GM19099 (cell line): ENCODE measurements around the gene ENPP5.
A peak's percentile ranks its signal among the peaks of the same experiment; 100 is the strongest.

Source experiments
- POLR2A ChIP-seq: IDR thresholded peaks from 3 replicates; pipeline ENCODE4 v1.6.1; 2011; ENCODE audit warnings: low read depth; ENCODE audit not compliant: insufficient read length; ENCODE audit errors: extremely low read depth

Gene ENPP5

DNA sequence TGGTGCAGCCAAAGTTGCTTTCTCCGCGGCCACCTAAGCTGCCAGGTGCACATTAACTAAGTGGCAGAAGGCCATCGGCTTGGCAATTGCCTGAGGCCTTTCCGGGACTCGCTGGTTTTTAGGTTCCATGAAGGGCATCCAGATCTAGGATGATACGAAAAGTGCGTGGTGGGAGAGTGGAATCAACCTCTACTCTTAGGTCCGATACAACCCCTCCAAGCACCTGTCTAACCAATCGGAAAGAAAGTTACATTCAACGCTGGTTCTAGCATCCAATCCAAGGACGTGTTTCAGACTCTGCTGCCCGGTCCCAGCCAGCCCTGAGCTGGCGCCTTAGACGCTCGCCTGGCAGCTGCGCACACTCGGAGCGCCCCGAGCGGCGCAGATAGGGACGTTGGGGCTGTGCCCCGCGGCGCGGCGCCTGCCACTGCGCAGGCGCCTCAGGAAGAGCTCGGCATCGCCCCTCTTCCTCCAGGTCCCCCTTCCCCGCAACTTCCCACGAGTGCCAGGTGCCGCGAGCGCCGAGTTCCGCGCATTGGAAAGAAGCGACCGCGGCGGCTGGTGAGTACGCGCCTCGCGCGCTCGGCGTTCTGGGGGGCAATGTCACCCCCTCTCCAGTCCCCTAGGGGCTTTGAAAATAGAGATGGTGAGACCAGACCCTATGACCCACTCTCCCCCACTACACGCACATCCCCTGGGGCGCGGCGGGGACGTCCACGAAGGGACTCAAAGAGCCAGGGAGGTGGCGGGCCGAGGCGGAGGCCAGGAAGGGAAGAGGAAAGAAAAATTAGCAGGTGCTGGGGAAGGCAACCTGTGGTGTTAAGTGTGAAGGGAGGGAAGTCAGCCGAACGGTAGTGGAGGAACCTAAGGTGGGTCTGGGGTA is 40.9 kb downstream of the ENPP5 start, which contains the start of gene ENPP4:
Gene ENPP4 (plus strand): TSS at position 361 of the 883 bp plus-strand sequence. CDS start 9,595 bp downstream, outside the sequence.
- peak; percentile 67 for TF ChIP-seq POLR2A

DNA sequence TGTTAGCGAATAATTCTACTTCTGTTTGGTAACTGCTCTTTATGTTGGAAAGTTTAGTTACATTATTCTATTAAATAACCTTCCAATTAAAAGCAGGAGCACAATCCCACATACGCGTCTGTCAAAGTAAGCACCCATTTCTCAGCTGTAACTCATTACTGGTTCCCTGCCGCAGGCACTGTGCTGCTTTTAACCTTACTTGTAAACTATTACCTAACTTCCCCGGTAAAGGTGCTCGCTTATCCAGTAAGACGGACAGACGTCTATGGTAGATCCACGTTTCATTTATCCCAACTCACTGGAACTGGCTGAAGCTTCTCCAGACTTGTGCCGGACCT is 41.5 kb downstream of the ENPP5 start:
- TF ChIP-seq POLR2A: no peak

GRCh38 chr6:46128476-46128875 is 42.3 kb downstream of the ENPP5 start:
- TF ChIP-seq POLR2A: no peak

GRCh38 chr6:46118836-46119235 is 51.9 kb downstream of the ENPP5 start:
- no peak for TF ChIP-seq POLR2A

- TF ChIP-seq POLR2A: no peak
These were observed 52.6 kb downstream of the ENPP5 start for GRCh38 chr6:46118157-46118556.

DNA sequence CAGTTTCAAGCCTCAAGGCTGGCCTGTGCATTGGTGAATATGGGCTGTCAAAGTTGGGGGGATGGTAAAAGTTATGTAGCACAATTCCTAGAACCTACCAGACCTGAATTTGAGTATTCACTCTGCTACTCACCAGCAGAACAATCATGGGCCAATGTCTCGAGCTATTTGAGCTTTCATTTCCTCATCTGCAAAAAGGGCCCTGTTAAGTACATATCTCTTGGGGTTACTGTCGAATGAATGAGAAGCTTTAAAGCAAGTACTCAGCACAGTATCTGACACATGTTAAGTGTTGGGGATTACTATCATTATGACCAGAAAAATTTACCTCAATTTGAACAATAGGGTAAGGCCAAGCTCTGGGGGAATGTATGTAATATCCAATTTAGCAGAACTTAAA is 54.5 kb downstream of the ENPP5 start:
- TF ChIP-seq POLR2A: no peak

- TF ChIP-seq POLR2A: no peak
These were observed 55.1 kb downstream of the ENPP5 start for GRCh38 chr6:46115634-46116033.

GRCh38 chr6:46113370-46113769 is 57.4 kb downstream of the ENPP5 start:
- TF ChIP-seq POLR2A: no peak
